Measurements from ENCODE around the gene OVOL2. TPM values are rescaled to one million over a fixed set of nuclear protein-coding genes. Genes with fewer than 3 reads are reported as not detected.
"Not testable (repeated sequence)": the region's sequence is repeated elsewhere in the genome, so short reads cannot be mapped to it uniquely, and the experiment has no call there.

OVOL2 gene
- total and polyA plus RNA-seq, 2 of the 8 experiments (the other 6 are each of a cell fraction or from before 2014, with no cell fraction given), result 11.0 to 11.4 TPM

DNA sequence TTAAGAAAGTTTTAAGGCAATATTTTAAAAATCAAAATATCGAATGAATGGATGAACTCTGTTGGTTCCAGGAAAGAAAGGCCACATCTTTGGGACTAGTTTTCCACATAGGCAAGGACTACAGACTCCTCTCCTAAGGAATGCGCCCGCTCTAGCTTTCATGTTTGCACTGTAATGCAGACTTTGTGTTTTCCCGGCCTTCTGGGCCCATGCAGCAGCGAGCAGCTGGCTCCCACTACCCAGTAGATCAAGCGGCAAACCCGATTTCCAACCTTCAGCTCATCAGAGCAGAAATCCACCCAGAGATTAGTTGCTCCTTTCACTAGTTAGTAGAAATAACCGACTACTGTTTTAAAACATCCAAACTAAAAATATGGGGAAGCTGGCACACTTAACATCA, 27.7 kb downstream of the OVOL2 start (continued):
- TF ChIP-seq GTF2F1 (IDR thresholded peaks at IDR 0.05; ENCODE audit: borderline replicate concordance, low read depth, low read length), result no peak
- no peak for TF ChIP-seq JUND (IDR thresholded peaks at IDR 0.05; ENCODE audit: low read length)
- TF ChIP-seq SUZ12 (IDR thresholded peaks at IDR 0.05; ENCODE audit: low read length), result no peak

DNA sequence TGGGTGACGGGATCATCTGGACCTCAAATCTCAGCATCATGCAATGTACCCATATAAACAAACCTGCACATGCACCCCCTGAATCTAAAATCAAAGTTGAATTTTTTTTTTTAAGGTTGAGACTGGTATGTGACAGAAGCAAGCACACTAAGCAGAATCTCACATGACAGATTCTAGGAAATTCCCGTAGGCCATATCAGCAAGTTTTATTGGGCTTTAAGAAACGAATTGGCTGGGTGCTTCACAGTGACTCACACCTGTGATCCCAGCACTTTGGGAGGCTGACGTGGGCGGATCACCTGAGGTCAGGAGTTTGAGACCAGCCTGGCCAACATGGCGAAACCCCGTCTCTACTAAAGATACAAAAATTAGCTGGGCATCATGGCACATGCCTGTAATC, 30.7 kb downstream of the OVOL2 start:
- H3K27me3 ChIP-seq (replicated peaks in 1 of 4; ENCODE audit: control insufficient read depth in 3 of 4, extremely low read depth in 1 of 4, insufficient read depth in 3 of 4, low read length in 3 of 4); H2BK12ac ChIP-seq (ENCODE audit: low read depth, low read length); H3K79me2 ChIP-seq (ENCODE audit: control insufficient read depth in 1 of 2, insufficient read depth in 2 of 2, low read length in 2 of 2); FAIRE-seq; CTCF ChIA-PET (ENCODE audit: partially characterized antibody); H4K20me1 ChIP-seq (replicated peaks in 1 of 2; ENCODE audit: control insufficient read depth in 1 of 2, insufficient read depth in 2 of 2, low read length in 2 of 2); H3K4me3 ChIP-seq (ENCODE audit: extremely low read depth in 1 of 4, insufficient read depth in 2 of 4, low read depth in 3 of 4, low read length in 4 of 4); H3K9me3 ChIP-seq (ENCODE audit: insufficient read depth in 2 of 2, low read depth in 1 of 2, low read length in 1 of 2); H3K4me2 ChIP-seq (ENCODE audit: insufficient read depth in 1 of 2, low read depth in 2 of 2, low read length in 2 of 2); H3K4me1 ChIP-seq (replicated peaks in 1 of 4; ENCODE audit: control insufficient read depth in 3 of 4, insufficient read depth in 4 of 4, low read length in 3 of 4); H2BK15ac ChIP-seq (ENCODE audit: low read length); H3K4ac ChIP-seq (replicated peaks; ENCODE audit: insufficient read length, low read depth, low read length); H2BK120ac ChIP-seq (replicated peaks; ENCODE audit: low read depth, low read length); H3K79me1 ChIP-seq (ENCODE audit: low read depth, low read length); H2BK20ac ChIP-seq (ENCODE audit: low read length); H3K14ac ChIP-seq (ENCODE audit: insufficient read length); H4K5ac ChIP-seq (ENCODE audit: insufficient read length, low read depth, low read length); H2AK5ac ChIP-seq (ENCODE audit: low read depth, low read length); H3K27ac ChIP-seq (ENCODE audit: low read depth, low read length); H3K56ac ChIP-seq (replicated peaks; ENCODE audit: insufficient read length, low read depth, low read length); POLR2A ChIA-PET (ENCODE audit: partially characterized antibody); H3K9ac ChIP-seq (replicated peaks in 1 of 4; ENCODE audit: extremely low read depth in 1 of 4, low read depth in 3 of 4, low read length in 3 of 4); H3K23ac ChIP-seq (ENCODE audit: insufficient read length); H2BK5ac ChIP-seq (ENCODE audit: low read depth, low read length); DNase-seq (ENCODE audit: low read depth in 1 of 2, low spot score in 2 of 2); H4K91ac ChIP-seq (replicated peaks; ENCODE audit: insufficient read length, low read length); H2AFZ ChIP-seq (ENCODE audit: low read length); H4K8ac ChIP-seq (ENCODE audit: extremely low read depth, insufficient read depth, low read length); H3K18ac ChIP-seq (ENCODE audit: extremely low read depth, low read length): not testable (repeated sequence)
- WGBS, 2 experiments (ENCODE audit: extremely low coverage in 1 of 2, insufficient coverage in 1 of 2, insufficient read length in 1 of 2, insufficient replicate concordance in 2 of 2, low coverage in 1 of 2, low lambda C conversion rate in 2 of 2, missing lambda C conversion rate in 1 of 2), result 93% methylated on average over 7 of the region's 7 CpGs; no CpG with 5 or more reads in 1 of the 2 experiments
- Histone ChIP-seq H3K36me3 (ENCODE audit: control insufficient read depth in 2 of 4, insufficient read depth in 4 of 4, low read length in 3 of 4) (peaks cover 8 to 21% (median 13%) of the 10 kb centered on the region in 4 experiments; a peak in 5 of 8 replicates), H3K23me2 (ENCODE audit: low read depth, low read length) (peaks cover 11% of the 10 kb centered on the region; the same call in 1 of the 2 replicates)
